GM21576 (cell line): ENCODE data around the gene FKBP14.

Source experiments
- ATAC-seq: cut with Tn5 transposase; IDR thresholded peaks from one replicate; pipeline ENCODE4 v1.9.1; 2021; ENCODE audit warnings: mild to moderate bottlenecking, moderate library complexity; ENCODE audit not compliant: unreplicated experiment

Gene FKBP14

GRCh38 chr7:30034501-30034900 is 8.0 kb upstream of the FKBP14 start:
- ATAC-seq: no peak

GRCh38 chr7:30032310-30033125 is 6.0 kb upstream of the FKBP14 start:
- no peak for ATAC-seq

- ATAC-seq: no peak
Measured at GRCh38 chr7:30029696-30030095, 3.2 kb upstream of the FKBP14 start.

- ATAC-seq: peak; percentile 17
Measured at GRCh38 chr7:30028749-30029635, 2.5 kb upstream of the FKBP14 start.

- peak; percentile 47 for ATAC-seq
Measured at GRCh38 chr7:30028216-30028748, 1.8 kb upstream of the FKBP14 start, which contains the start of gene PLEKHA8. Gene PLEKHA8, plus strand, starts transcription at chr7:30028412. Its CDS starts 351 bp downstream, at chr7:30028763.

GRCh38 chr7:30027740-30028215 is 1.3 kb upstream of the FKBP14 start:
- peak; percentile 0 for ATAC-seq

- no peak for ATAC-seq
Measured at GRCh38 chr7:30027065-30027456, 559 bp upstream of the FKBP14 start.

- no peak for ATAC-seq
Measured at GRCh38 chr7:30023524-30023923, 3.0 kb downstream of the FKBP14 start.

GRCh38 chr7:30022991-30023390 is 3.5 kb downstream of the FKBP14 start:
- no peak for ATAC-seq

GRCh38 chr7:30020535-30020934 is 6.0 kb downstream of the FKBP14 start:
- no peak for ATAC-seq

GRCh38 chr7:30019960-30020359 is 6.5 kb downstream of the FKBP14 start:
- ATAC-seq: no peak

- ATAC-seq: no peak
Measured at GRCh38 chr7:30019387-30019786, 7.1 kb downstream of the FKBP14 start.

- no peak for ATAC-seq
Measured at GRCh38 chr7:30018451-30018850, 8.1 kb downstream of the FKBP14 start.

- ATAC-seq: no peak
Measured at GRCh38 chr7:30012757-30013156, 13.7 kb downstream of the FKBP14 start.

GRCh38 chr7:30010021-30010420 is 16.5 kb downstream of the FKBP14 start:
- no peak for ATAC-seq

- no peak for ATAC-seq
Measured at GRCh38 chr7:30005464-30005863, 21.0 kb downstream of the FKBP14 start.

- ATAC-seq: no peak
Measured at GRCh38 chr7:30003098-30003497, 23.4 kb downstream of the FKBP14 start.

- no peak for ATAC-seq
Measured at GRCh38 chr7:30001998-30002397, 24.5 kb downstream of the FKBP14 start.

- no peak for ATAC-seq
Measured at GRCh38 chr7:29998489-29998888, 28.0 kb downstream of the FKBP14 start.

GRCh38 chr7:29996321-29996720 is 30.2 kb downstream of the FKBP14 start:
- no peak for ATAC-seq

GRCh38 chr7:29995652-29996051 is 30.9 kb downstream of the FKBP14 start:
- no peak for ATAC-seq
